GM12878 (cell line): ENCODE data around the gene CHN2. TPM values are rescaled to one million over a fixed set of nuclear protein-coding genes. Genes with fewer than 3 reads are reported as not detected.

ENCODE experiments used
- ATAC-seq: fragments of 200-7000 bp; cut with Tn5 transposase; 3 replicates; pipeline ENCODE4 v1.9.1; 2020; ENCODE audit warnings: mild to moderate bottlenecking, moderate library complexity
- BruUV-seq: library from RNA; stranded (reverse); fragments of 400-500 nt; replicated peaks from 2 replicates; lab custom pipeline; 2021; lab: Mats Ljungman, UMichigan
- CTCF ChIA-PET: fragments of 300-600 bp; sonication (Branson Sonifier 250); formaldehyde crosslinking; extraction: SDS; loops from one replicate; lab custom pipeline; 2021; ENCODE audit warnings: inconsistent platforms; lab: Yijun Ruan, JAX
- POLR2A ChIA-PET: fragments of 350-600 bp; formaldehyde crosslinking; extraction: SDS; loops from one replicate; lab custom pipeline; 2021; ENCODE audit warnings: inconsistent platforms; lab: Charles Lee
- RAD21 ChIA-PET: fragments of 300-600 bp; sonication (Branson Sonifier 250); formaldehyde crosslinking; loops from one replicate; lab custom pipeline; 2023; ENCODE audit warnings: antibody characterized with exemption; ENCODE audit not compliant: unreplicated experiment; lab: Charles Lee
- SMC1A ChIA-PET: fragments of 300-600 bp; sonication (Branson Sonifier 250); formaldehyde crosslinking; loops from one replicate; lab custom pipeline; 2023; ENCODE audit not compliant: unreplicated experiment, uncharacterized antibody; lab: Charles Lee
- DNase-seq: peaks from one replicate; pipeline ENCODE4 v3.0.0-alpha.2; 2011; ENCODE audit warnings: low read depth, low spot score
- FAIRE-seq: peaks from 3 replicates; lab custom pipeline; 2011; peaks lifted over from hg19 to GRCh38; lab: Jason Lieb, UNC
- H2AFZ ChIP-seq: 2 replicates; pipeline ENCODE4 v1.6.0; 2011; ENCODE audit warnings: low read depth, low read length, control low read depth; ENCODE audit not compliant: control insufficient read depth
- H3K27ac ChIP-seq: 2 replicates; pipeline ENCODE4 v1.5.1; 2011; ENCODE audit warnings: control low read depth; ENCODE audit not compliant: control insufficient read depth, insufficient read depth
- H3K27me3 ChIP-seq, 2 experiments: replicated peaks in 1 of 2; 2 replicates each; pipeline versions ENCODE4 v1.6.0 to v1.6.1; 2011; ENCODE audit warnings: low read length in 1 of 2; ENCODE audit not compliant: control insufficient read depth in 2 of 2, insufficient read depth in 2 of 2
- H3K36me3 ChIP-seq, 2 experiments: 2 replicates each; pipeline ENCODE4 v1.5.1; 2011; ENCODE audit warnings: low read length in 1 of 2; ENCODE audit not compliant: control insufficient read depth in 2 of 2, insufficient read depth in 2 of 2
- H3K4me1 ChIP-seq: 2 replicates; pipeline ENCODE4 v1.6.1; 2011; ENCODE audit warnings: mild to moderate bottlenecking, low read length, moderate library complexity, mixed read lengths; ENCODE audit not compliant: control insufficient read depth, insufficient read depth
- H3K4me2 ChIP-seq: 2 replicates; pipeline ENCODE4 v1.6.0; 2011; ENCODE audit warnings: control low read depth; ENCODE audit not compliant: control insufficient read depth, insufficient read depth
- H3K4me3 ChIP-seq: fragments of 200-600 bp; sonication (generic); 2 replicates; pipeline ENCODE4 v1.5.1; 2016
- H3K79me2 ChIP-seq: 2 replicates; pipeline ENCODE4 v1.6.0; 2011; ENCODE audit warnings: low read length; ENCODE audit not compliant: control insufficient read depth, insufficient read depth
- H3K9ac ChIP-seq: 2 replicates; pipeline ENCODE4 v1.8.0; 2011; ENCODE audit warnings: low read length, control low read depth, mixed read lengths; ENCODE audit not compliant: control insufficient read depth, insufficient read depth
- H3K9me3 ChIP-seq: replicated peaks from 3 replicates; pipeline ENCODE4 v1.5.1; 2011; ENCODE audit warnings: mild to moderate bottlenecking, low read length; ENCODE audit not compliant: control insufficient read depth, insufficient read depth
- H4K20me1 ChIP-seq: 2 replicates; pipeline ENCODE4 v1.6.0; 2011; ENCODE audit not compliant: control insufficient read depth, insufficient read depth
- JUND ChIP-seq: IDR thresholded peaks from 2 replicates; pipeline ENCODE4 v1.6.1; 2012; ENCODE audit warnings: low read depth, mild to moderate bottlenecking, low read length, improper control_type of control experiment, moderate library complexity
- PRDM15 ChIP-seq: fragments of 450-650 bp; formaldehyde crosslinking; IDR thresholded peaks from 2 replicates; pipeline ENCODE4 v1.4.0; 2020; ENCODE audit warnings: mild to moderate bottlenecking, moderate library complexity
- SIX5 ChIP-seq: IDR thresholded peaks from 2 replicates; pipeline ENCODE4 v1.6.1; 2011; ENCODE audit warnings: mild to moderate bottlenecking, low read depth, low read length, moderate library complexity; ENCODE audit not compliant: severe bottlenecking
- SMAD1 ChIP-seq: fragments of 450-650 bp; IDR thresholded peaks from 2 replicates; pipeline ENCODE4 v1.6.1; 2018; ENCODE audit warnings: mild to moderate bottlenecking, low read depth; ENCODE audit not compliant: partially characterized antibody
- SUPT20H ChIP-seq: IDR thresholded peaks from 2 replicates; pipeline ENCODE4 v1.6.1; 2011; ENCODE audit warnings: low read depth, mild to moderate bottlenecking, low read length, moderate library complexity, borderline replicate concordance; ENCODE audit not compliant: control insufficient read depth
- ZNF622 ChIP-seq: fragments of 450-650 bp; IDR thresholded peaks from 2 replicates; pipeline ENCODE4 v1.6.1; 2017; ENCODE audit warnings: mild to moderate bottlenecking, inconsistent platforms
- WGBS: methylation state at CpG from one replicate; pipeline ENCODE4 v1.1.6; 2016; ENCODE audit warnings: low lambda C conversion rate; ENCODE audit not compliant: insufficient replicate concordance, insufficient coverage; ENCODE audit errors: missing lambda C conversion rate; 5-methylcytosine and 5-hydroxymethylcytosine counted together
- in situ Hi-C: fragments of 300-500 bp; cut with MboI; formaldehyde crosslinking; loops from 9 replicates; pipeline ENCODE4 v1.14.3; 2018; ENCODE audit warnings: mixed read lengths
- intact Hi-C: fragments of 100-400 bp; cut with micrococcal nuclease; formaldehyde crosslinking; loops from one replicate; pipeline ENCODE4 v1.14.2; 2022; ENCODE audit not compliant: unreplicated experiment
- polyA plus RNA-seq, 11 experiments: library from polyadenylated mRNA; depleted of rRNA in 4 of 11; unstranded in 6 of 11; stranded (reverse) in 5 of 11; fragments of >200 nt; fragmentation: Nextera tagmentation in 4 of 11; fragmentation: Illumina TruSeq in 1 of 11; extraction: Ambion mirVana in 4 of 11; extraction: Trizol in 1 of 11; gene quantifications; 1 replicate in 1 of 11; 2 replicates in 10 of 11; pipeline versions ENCODE4 v1.2.1 to v1.2.3, GENCODE V29; 2011 to 2016; ENCODE audit warnings: inconsistent platforms in 2 of 11, missing spikeins in 2 of 11, low read depth in 1 of 11
- total RNA-seq, 4 experiments: library from RNA; depleted of rRNA in 3 of 4; stranded (reverse); fragments of >200 nt in 3 of 4; fragmentation: Illumina TruSeq in 1 of 4; extraction: Trizol in 1 of 4; gene quantifications; 2 replicates each; pipeline versions ENCODE4 v1.2.1 to v1.2.3, GENCODE V29; 2013 to 2021
- TF ChIP-seq, protein P1 (sequence below): fragments of 450-650 bp; formaldehyde crosslinking; IDR thresholded peaks from 2 replicates; pipeline ENCODE4 v1.4.0; 2022; ENCODE audit warnings: mild to moderate bottlenecking, moderate library complexity

The CHN2 gene
- total and polyA plus RNA-seq, 10 of the 15 experiments (the other 5 are each of a cell fraction or from before 2014, with no cell fraction given) = 0.11 to 3.8 (median 0.37) TPM; not detected in 2

DNA sequence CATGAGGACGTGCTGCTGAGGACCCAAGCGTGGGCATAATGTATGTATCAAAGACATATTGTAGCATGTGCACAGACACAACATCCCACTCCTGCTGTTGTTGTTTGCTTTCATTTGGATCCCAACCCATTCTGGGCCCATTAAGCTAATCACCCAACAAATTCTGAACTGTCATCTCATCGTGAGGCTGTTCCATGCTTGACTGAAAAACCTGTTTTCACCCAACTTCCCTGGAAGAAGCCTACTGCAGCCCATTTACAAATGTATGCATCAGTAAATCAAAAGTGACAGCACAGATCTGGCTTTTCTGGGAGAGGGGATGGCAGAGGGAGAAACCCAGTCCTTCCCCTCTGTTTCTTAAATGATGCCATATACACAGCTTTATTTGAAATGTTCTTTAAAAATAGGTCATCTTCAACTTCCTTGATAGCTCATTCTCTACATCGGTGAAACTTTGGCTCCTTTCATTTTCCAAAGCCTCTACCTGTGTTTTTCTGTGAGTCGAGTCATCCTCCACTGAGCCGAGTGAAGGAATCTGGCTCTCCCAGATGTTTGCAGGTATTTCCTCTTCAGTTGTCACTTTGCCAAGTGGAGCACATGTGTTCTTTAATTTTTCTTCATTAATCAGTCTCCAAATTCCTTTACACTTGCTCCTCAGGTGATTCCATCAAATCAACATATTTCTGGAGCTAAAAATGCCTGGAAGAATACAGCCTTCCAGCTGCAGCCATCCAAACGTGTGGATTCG is 151.8 kb downstream of the CHN2 start:
- SMC1A ChIA-PET = interaction anchor here (1.1 to 1.2 kb wide), 2 partner anchors 157 to 424 kb away, joined by 3 to 5 read pairs; no protein-coding TSS in a partner anchor
- ATAC-seq (no peak), DNase-seq (no peak), FAIRE-seq (no peak)
- no peaks in the 10 kb centered on the region for H3K79me2 ChIP-seq
- no TSS peak for BruUV-seq
- RAD21 ChIA-PET = interaction anchor here (0.9 to 1.0 kb wide), 2 partner anchors 13 to 106 kb away, joined by 3 read pairs; no protein-coding TSS in a partner anchor
- in situ Hi-C loops = no loop called here
- H3K27ac ChIP-seq = no peak overlapping the region
- intact Hi-C loops = no loop called here
- H3K36me3 ChIP-seq = no peaks in the 10 kb centered on the region
- H2AFZ ChIP-seq = no peak overlapping the region
- POLR2A ChIA-PET = interaction anchor here (0.8 kb wide), 1 partner anchor 14 kb away, joined by 3 read pairs; no protein-coding TSS in a partner anchor
- no peaks in the 10 kb centered on the region for H3K4me1 ChIP-seq
- H3K9ac ChIP-seq = no peak overlapping the region
- TF ChIP-seq, protein P1, sequence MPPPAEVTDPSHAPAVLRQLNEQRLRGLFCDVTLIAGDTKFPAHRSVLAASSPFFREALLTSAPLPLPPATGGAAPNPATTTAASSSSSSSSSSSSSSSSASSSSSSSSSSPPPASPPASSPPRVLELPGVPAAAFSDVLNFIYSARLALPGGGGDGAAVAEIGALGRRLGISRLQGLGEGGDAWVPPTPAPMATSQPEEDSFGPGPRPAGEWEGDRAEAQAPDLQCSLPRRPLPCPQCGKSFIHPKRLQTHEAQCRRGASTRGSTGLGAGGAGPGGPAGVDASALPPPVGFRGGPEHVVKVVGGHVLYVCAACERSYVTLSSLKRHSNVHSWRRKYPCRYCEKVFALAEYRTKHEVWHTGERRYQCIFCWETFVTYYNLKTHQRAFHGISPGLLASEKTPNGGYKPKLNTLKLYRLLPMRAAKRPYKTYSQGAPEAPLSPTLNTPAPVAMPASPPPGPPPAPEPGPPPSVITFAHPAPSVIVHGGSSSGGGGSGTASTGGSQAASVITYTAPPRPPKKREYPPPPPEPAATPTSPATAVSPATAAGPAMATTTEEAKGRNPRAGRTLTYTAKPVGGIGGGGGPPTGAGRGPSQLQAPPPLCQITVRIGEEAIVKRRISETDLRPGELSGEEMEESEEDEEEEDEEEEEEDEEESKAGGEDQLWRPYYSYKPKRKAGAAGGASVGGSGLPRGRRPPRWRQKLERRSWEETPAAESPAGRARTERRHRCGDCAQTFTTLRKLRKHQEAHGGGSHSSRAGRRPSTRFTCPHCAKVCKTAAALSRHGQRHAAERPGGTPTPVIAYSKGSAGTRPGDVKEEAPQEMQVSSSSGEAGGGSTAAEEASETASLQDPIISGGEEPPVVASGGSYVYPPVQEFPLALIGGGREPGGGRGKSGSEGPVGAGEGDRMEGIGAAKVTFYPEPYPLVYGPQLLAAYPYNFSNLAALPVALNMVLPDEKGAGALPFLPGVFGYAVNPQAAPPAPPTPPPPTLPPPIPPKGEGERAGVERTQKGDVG (CRISPR knock-in tag) = no peak
- no peak for TF ChIP-seq ZNF622
- no peak for TF ChIP-seq SMAD1
- TF ChIP-seq SIX5 = no peak
- TF ChIP-seq JUND = no peak
- no peak for TF ChIP-seq SUPT20H
- no peak for TF ChIP-seq PRDM15 (CRISPR knock-in tag)
- H3K27me3 ChIP-seq = no peaks in the 10 kb centered on the region
- CTCF ChIA-PET = interaction anchor here (1.0 to 2.4 kb wide), 4 partner anchors 9 to 425 kb away, joined by 3 to 19 read pairs (median 4); no protein-coding TSS in a partner anchor
- H3K4me2 ChIP-seq = no peak overlapping the region
- WGBS = 50% methylated on average over 8 of the region's 8 CpGs
- no peaks in the 10 kb centered on the region for H4K20me1 ChIP-seq
- H3K4me3 ChIP-seq = no peak overlapping the region
- no peaks in the 10 kb centered on the region for H3K9me3 ChIP-seq
